ENCODE measurements around the gene GPATCH8. TPM values are rescaled to one million over a fixed set of nuclear protein-coding genes. Genes with fewer than 3 reads are reported as not detected.
A peak's percentile ranks its signal among the peaks of the same experiment; 100 is the strongest.

The GPATCH8 gene
- total and polyA plus RNA-seq, 9 of the 15 experiments (the other 6 are each of a cell fraction or from before 2014, with no cell fraction given) = 10.6 to 29.6 (median 13.2) TPM

- no peak overlapping the region for H3K4me2 ChIP-seq (ENCODE audit: insufficient read depth, low read length)
- peaks cover 0 to 49% of the 10 kb centered on the region in 2 experiments; a peak in 2 of 5 replicates for H3K4me1 ChIP-seq (replicated peaks in 1 of 2; ENCODE audit: control insufficient read depth in 2 of 2, insufficient read depth in 2 of 2, low read length in 2 of 2)
- no peaks in the 10 kb centered on the region for H4K20me1 ChIP-seq (replicated peaks; ENCODE audit: control insufficient read depth, insufficient read depth, low read length)
- TF ChIP-seq MEF2D (tag; conservative IDR thresholded peaks at IDR 0.05; ENCODE audit: low read depth) (no peak), ZNF253 (CRISPR knock-in tag; conservative IDR thresholded peaks at IDR 0.05) (no peak), SMAD4 (CRISPR knock-in tag; conservative IDR thresholded peaks at IDR 0.05) (no peak), SNRNP70 (optimal IDR thresholded peaks at IDR 0.05; ENCODE audit: low read depth, low read length) (no peak)
- 88% methylated on average over 31 of the region's 36 CpGs for WGBS (ENCODE audit: insufficient coverage, low coverage, missing lambda C conversion rate)
- DNase-seq (ENCODE audit: extremely low read depth in 1 of 4, low spot score in 3 of 4) (peak in 2 of 4 experiments; percentile 8 to 10), FAIRE-seq (no peak), ATAC-seq (no peak)
- no peaks in the 10 kb centered on the region for H3K79me2 ChIP-seq (ENCODE audit: control insufficient read depth, insufficient read depth, low read length)
- in situ Hi-C loops (cut with MboI) = no loop called here
- ChIA-PET POLR2A (interaction anchor here (0.6 to 2.4 kb wide), 4 partner anchors 9 to 474 kb away, joined by 3 to 15 read pairs (median 4); no protein-coding TSS in a partner anchor), CTCF (ENCODE audit: low intra/inter-chr PET ratio) (interaction anchor here (3.8 kb wide), 1 partner anchor 141 kb away, joined by 42 read pairs; no protein-coding TSS in a partner anchor)
- no peaks in the 10 kb centered on the region for H3K9me1 ChIP-seq (ENCODE audit: control insufficient read depth, insufficient read depth, low read length)
- no peak overlapping the region for H3K27ac ChIP-seq (ENCODE audit: extremely low read depth, low read depth, low read length)
- TSS peak; percentile 61 for BruUV-seq (replicated peaks)
- no peak overlapping the region; a peak in 1 of 4 replicates for H3K9ac ChIP-seq (ENCODE audit: insufficient read depth in 1 of 2, low read depth in 2 of 2, low read length in 2 of 2)
- intact Hi-C loops (cut with micrococcal nuclease) = no loop called here
- no peak overlapping the region for H2AFZ ChIP-seq (ENCODE audit: low read depth, low read length)
- H3K27me3 ChIP-seq (ENCODE audit: control insufficient read depth in 2 of 2, insufficient read depth in 2 of 2, low read length in 2 of 2) = no peaks in the 10 kb centered on the region
- no peaks in the 10 kb centered on the region for H3K9me3 ChIP-seq (replicated peaks; ENCODE audit: control insufficient read depth, insufficient read depth, low read depth, low read length)
- peaks cover 5% of the 10 kb centered on the region; the same call in 1 of the 3 replicates for H3K36me3 ChIP-seq (ENCODE audit: control insufficient read depth, insufficient read depth, low read length)
- H3K4me3 ChIP-seq = no peak overlapping the region
Observed at GRCh38 chr17:44351961-44352827, 151.0 kb downstream of the GPATCH8 start.

Measured in K562 (cell line).